ENCODE measurements around the gene KRTAP10-9.
"Not testable (repeated sequence)": the region's sequence is repeated elsewhere in the genome, so short reads cannot be mapped to it uniquely, and the experiment has no call there.

The KRTAP10-9 gene

DNA sequence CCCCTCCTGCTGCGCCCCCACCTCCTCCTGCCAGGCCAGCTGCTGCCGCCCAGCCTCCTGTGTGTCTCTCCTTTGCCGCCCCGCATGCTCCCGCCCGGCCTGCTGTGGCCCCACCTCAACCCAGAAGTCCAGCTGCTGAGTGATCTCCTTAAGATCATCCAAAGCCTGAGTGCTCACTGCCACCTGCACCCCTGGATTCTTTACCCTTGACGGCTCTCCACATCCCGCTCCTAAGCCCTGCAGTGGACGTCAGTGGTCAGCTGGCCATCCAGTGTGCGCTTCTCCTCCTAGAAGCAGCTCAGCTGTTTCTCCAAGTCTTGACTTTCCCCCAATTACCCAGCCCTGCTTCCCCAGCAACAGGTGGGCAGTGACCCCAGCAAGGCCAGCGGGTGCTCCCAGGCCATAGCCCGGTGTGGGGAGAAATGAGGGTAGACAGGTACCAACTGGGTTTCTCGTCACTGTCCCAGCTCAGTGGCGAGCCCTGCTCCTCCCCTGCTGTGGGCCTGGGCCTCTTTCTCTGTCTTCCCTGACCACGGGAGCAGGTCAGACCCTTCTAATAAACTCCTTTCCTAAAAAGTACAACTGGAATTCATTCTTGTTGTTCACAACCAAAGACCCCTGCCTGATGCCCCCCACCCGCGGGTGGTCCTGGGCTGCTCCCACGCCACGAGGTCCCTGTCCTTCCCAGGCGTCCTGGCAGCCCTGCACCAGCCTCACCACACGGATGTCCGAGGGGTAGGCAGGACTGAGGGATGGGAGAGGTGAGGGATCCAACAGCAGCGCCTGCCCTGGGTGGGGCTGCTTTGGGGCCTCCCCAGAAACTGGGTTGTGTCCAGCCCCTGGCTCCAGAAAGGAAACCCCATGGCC is 25.1 kb upstream of the KRTAP10-9 start:
- Histone ChIP-seq H3K9me3 (ENCODE audit: control insufficient read depth, insufficient read depth, low read length) (no peaks in the 10 kb centered on the region; the same call in 1 of the 2 replicates), H3K9ac (ENCODE audit: low read depth, low read length) (no peak overlapping the region), H3K4me1 (ENCODE audit: insufficient read depth, low read length) (no peaks in the 10 kb centered on the region; the same call in 1 of the 2 replicates), H3K36me3 (ENCODE audit: insufficient read depth, low read length) (no peaks in the 10 kb centered on the region)

- Histone ChIP-seq H3K4me1 (ENCODE audit: insufficient read depth, low read length) (no peaks in the 10 kb centered on the region; the same call in 1 of the 2 replicates), H3K9ac (ENCODE audit: low read depth, low read length) (no peak overlapping the region), H3K36me3 (ENCODE audit: insufficient read depth, low read length) (no peaks in the 10 kb centered on the region)
Observed at GRCh38 chr21:44602463-44602850, 24.4 kb upstream of the KRTAP10-9 start.

GRCh38 chr21:44603109-44603875 is 23.6 kb upstream of the KRTAP10-9 start:
- no peaks in the 10 kb centered on the region for H3K36me3 ChIP-seq (ENCODE audit: insufficient read depth, low read length)
- H3K4me1 ChIP-seq (ENCODE audit: insufficient read depth, low read length): no peaks in the 10 kb centered on the region; the same call in 1 of the 2 replicates
- H3K9ac ChIP-seq (ENCODE audit: low read depth, low read length): no peak overlapping the region
- no peaks in the 10 kb centered on the region; the same call in 1 of the 2 replicates for H3K9me3 ChIP-seq (ENCODE audit: control insufficient read depth, insufficient read depth, low read length)

More at GRCh38 chr21:44602463-44602850, 24.4 kb upstream of the KRTAP10-9 start:
- H3K9me3 ChIP-seq (ENCODE audit: control insufficient read depth, insufficient read depth, low read length): no peaks in the 10 kb centered on the region; the same call in 1 of the 2 replicates

- H3K9ac ChIP-seq (ENCODE audit: low read depth, low read length): no peak overlapping the region
- H3K36me3 ChIP-seq (ENCODE audit: insufficient read depth, low read length): no peaks in the 10 kb centered on the region
- no peaks in the 10 kb centered on the region for H3K9me3 ChIP-seq (ENCODE audit: control insufficient read depth, insufficient read depth, low read length)
- no peaks in the 10 kb centered on the region for H3K4me1 ChIP-seq (ENCODE audit: insufficient read depth, low read length)
Observed at GRCh38 chr21:44603911-44604310, 23.0 kb upstream of the KRTAP10-9 start.

DNA sequence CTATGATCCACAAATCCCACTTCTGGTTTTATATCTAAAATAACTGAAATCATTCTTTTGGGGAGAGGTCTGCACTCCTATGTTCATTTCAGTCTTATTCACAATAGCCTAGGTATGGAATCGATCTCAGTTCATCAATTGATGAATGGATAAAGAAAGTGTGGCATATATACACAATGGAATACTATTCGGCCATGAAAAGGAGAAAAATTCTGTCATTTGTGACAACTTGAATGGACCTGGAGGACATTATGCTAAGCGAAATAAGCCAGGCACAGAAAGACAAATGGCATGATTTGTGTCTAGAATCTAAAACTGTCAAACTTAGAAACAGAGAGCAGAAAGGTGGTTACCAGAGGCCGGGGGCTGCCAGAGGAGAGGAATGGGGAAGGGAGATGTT is 20.4 kb upstream of the KRTAP10-9 start:
- Histone ChIP-seq H3K9me3 (ENCODE audit: control insufficient read depth, insufficient read depth, low read length) (peaks cover 5% of the 10 kb centered on the region; the same call in 1 of the 2 replicates), H3K4me1 (ENCODE audit: insufficient read depth, low read length) (no peaks in the 10 kb centered on the region), H3K36me3 (ENCODE audit: insufficient read depth, low read length) (no peaks in the 10 kb centered on the region), H3K9ac (ENCODE audit: low read depth, low read length) (no peak overlapping the region)

DNA sequence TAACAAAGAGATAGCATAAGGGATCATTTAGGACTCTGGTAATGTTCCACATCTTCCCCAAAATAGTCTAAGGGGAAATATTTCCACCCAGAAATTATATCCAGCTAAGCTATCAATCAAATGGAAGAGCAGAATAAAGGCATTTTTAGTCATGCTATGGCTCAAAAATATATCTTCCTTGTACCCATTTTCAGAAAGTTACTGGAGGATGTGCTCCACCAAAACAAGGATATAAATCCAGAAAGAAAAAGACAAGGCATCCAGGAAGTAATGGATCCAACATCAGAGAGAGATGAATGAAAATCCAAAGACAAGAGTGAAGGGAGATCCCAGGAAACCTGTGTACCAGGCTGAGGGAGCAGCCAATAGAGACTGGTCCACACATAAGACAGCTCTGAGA is 17.7 kb upstream of the KRTAP10-9 start:
- peaks cover 5% of the 10 kb centered on the region; the same call in 1 of the 2 replicates for H3K9me3 ChIP-seq (ENCODE audit: control insufficient read depth, insufficient read depth, low read length)

GRCh38 chr21:44610157-44610843 is 16.6 kb upstream of the KRTAP10-9 start:
- H3K36me3 ChIP-seq (ENCODE audit: insufficient read depth, low read length); H3K4me1 ChIP-seq (ENCODE audit: insufficient read depth, low read length); H3K9me3 ChIP-seq (ENCODE audit: control insufficient read depth, insufficient read depth, low read length); H3K9ac ChIP-seq (ENCODE audit: low read depth, low read length): not testable (repeated sequence)

More for the DNA sequence above, 17.7 kb upstream of the KRTAP10-9 start:
- H3K4me1 ChIP-seq (ENCODE audit: insufficient read depth, low read length): no peaks in the 10 kb centered on the region
- no peaks in the 10 kb centered on the region for H3K36me3 ChIP-seq (ENCODE audit: insufficient read depth, low read length)
- H3K9ac ChIP-seq (ENCODE audit: low read depth, low read length): no peak overlapping the region

DNA sequence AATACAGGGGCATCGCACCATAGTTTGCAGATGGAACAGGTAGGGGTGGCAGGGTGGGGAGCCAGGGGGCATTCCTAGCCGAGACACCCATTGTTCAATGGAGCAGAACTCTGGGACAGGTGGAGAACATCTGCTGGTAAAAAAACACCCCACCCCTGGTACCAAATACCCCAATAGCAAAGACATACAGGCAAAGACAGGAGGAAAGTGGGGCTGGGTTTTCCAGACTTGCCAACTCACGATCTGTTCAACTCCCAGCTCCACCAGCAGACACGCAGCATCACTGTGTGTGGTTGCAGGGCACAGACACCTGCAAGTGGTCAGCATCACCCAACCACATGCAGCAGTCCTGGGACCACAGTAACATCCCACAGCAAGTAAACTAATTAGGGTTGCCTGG is 15.3 kb upstream of the KRTAP10-9 start:
- no peaks in the 10 kb centered on the region for H3K4me1 ChIP-seq (ENCODE audit: insufficient read depth, low read length)
- no peaks in the 10 kb centered on the region for H3K36me3 ChIP-seq (ENCODE audit: insufficient read depth, low read length)
- no peak overlapping the region for H3K9ac ChIP-seq (ENCODE audit: low read depth, low read length)
- H3K9me3 ChIP-seq (ENCODE audit: control insufficient read depth, insufficient read depth, low read length): peaks cover 5% of the 10 kb centered on the region; the same call in 1 of the 2 replicates

- Histone ChIP-seq H3K9ac (ENCODE audit: low read depth, low read length) (no peak within 1 kb of the TSS), H3K9me3 (ENCODE audit: control insufficient read depth, insufficient read depth, low read length) (peaks cover 5% of the 10 kb centered on the region; the same call in 1 of the 2 replicates), H3K36me3 (ENCODE audit: insufficient read depth, low read length) (no peaks in the 10 kb centered on the region), H3K4me1 (ENCODE audit: insufficient read depth, low read length) (no peaks in the 10 kb centered on the region)
Observed at GRCh38 chr21:44612029-44612486, 14.8 kb upstream of the KRTAP10-9 start, which contains the start of gene KRTAP10-8. Gene KRTAP10-8, plus strand, starts transcription at chr21:44612079. Its CDS starts 22 bp downstream, at chr21:44612101.

- no peaks in the 10 kb centered on the region for H3K4me1 ChIP-seq (ENCODE audit: insufficient read depth, low read length)
- H3K9me3 ChIP-seq (ENCODE audit: control insufficient read depth, insufficient read depth, low read length): peaks cover 5% of the 10 kb centered on the region; the same call in 1 of the 2 replicates
- no peaks in the 10 kb centered on the region for H3K36me3 ChIP-seq (ENCODE audit: insufficient read depth, low read length)
- H3K9ac ChIP-seq (ENCODE audit: low read depth, low read length): no peak overlapping the region
Observed at GRCh38 chr21:44612669-44613229, 14.1 kb upstream of the KRTAP10-9 start.

- Histone ChIP-seq H3K9me3 (ENCODE audit: control insufficient read depth, insufficient read depth, low read length) (peaks cover 5% of the 10 kb centered on the region; the same call in 1 of the 2 replicates), H3K4me1 (ENCODE audit: insufficient read depth, low read length) (no peaks in the 10 kb centered on the region), H3K9ac (ENCODE audit: low read depth, low read length) (no peak overlapping the region), H3K36me3 (ENCODE audit: insufficient read depth, low read length) (no peaks in the 10 kb centered on the region)
Observed at GRCh38 chr21:44613386-44614155, 13.3 kb upstream of the KRTAP10-9 start.

GRCh38 chr21:44614161-44614631 is 12.7 kb upstream of the KRTAP10-9 start:
- no peaks in the 10 kb centered on the region for H3K4me1 ChIP-seq (ENCODE audit: insufficient read depth, low read length)
- no peaks in the 10 kb centered on the region for H3K36me3 ChIP-seq (ENCODE audit: insufficient read depth, low read length)
- H3K9ac ChIP-seq (ENCODE audit: low read depth, low read length): no peak overlapping the region
- H3K9me3 ChIP-seq (ENCODE audit: control insufficient read depth, insufficient read depth, low read length): peaks cover 4% of the 10 kb centered on the region; the same call in 1 of the 2 replicates

DNA sequence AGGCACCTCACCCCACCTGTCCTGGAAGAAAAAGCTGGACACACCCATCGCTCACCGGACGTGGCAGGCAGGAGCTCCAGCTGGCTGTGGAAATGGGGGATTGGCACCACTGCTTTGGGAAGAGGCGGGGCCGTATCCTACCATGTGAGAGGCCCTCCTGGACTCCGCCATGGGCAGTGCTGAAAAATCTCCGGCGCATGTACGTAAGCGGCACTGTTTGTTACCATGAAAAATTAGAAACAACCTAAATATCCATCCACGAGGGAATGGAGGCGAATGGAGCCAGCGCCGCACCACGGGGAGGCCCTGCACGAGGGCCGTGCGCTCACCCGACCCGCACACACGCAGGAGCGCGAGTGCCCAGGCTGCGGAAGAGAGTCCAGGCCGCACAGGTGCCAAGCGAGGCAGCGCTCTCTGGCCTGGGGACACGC is 11.9 kb upstream of the KRTAP10-9 start:
- no peaks in the 10 kb centered on the region for H3K4me1 ChIP-seq (ENCODE audit: insufficient read depth, low read length)
- H3K9ac ChIP-seq (ENCODE audit: low read depth, low read length): no peak overlapping the region
- peaks cover 4% of the 10 kb centered on the region for H3K9me3 ChIP-seq (ENCODE audit: control insufficient read depth, insufficient read depth, low read length)
- H3K36me3 ChIP-seq (ENCODE audit: insufficient read depth, low read length): no peaks in the 10 kb centered on the region

All from ES-I3 (cell line).